HG03103 (cell line): ENCODE results near the gene LRRC74B.
"Not testable (repeated sequence)": the region's sequence is repeated elsewhere in the genome, so short reads cannot be mapped to it uniquely, and the experiment has no call there.

Source experiments
- ATAC-seq: cut with Tn5 transposase; IDR thresholded peaks from one replicate; pipeline ENCODE4 v1.9.1; 2021; ENCODE audit warnings: low read depth; ENCODE audit not compliant: unreplicated experiment

Gene LRRC74B

GRCh38 chr22:21051831-21052400 lies 6.2 kb downstream of the LRRC74B start:
- no peak for ATAC-seq

GRCh38 chr22:21052715-21053459 lies 7.1 kb downstream of the LRRC74B start:
- ATAC-seq: no peak

GRCh38 chr22:21054046-21054713 lies 8.4 kb downstream of the LRRC74B start:
- no peak for ATAC-seq

GRCh38 chr22:21054714-21055563 lies 9.2 kb downstream of the LRRC74B start:
- no peak for ATAC-seq

- ATAC-seq: no peak
Observed at GRCh38 chr22:21055564-21055834, 9.8 kb downstream of the LRRC74B start.

- ATAC-seq: no peak
Observed at GRCh38 chr22:21055880-21056319, 10.2 kb downstream of the LRRC74B start.

- ATAC-seq: not testable (repeated sequence)
Observed at GRCh38 chr22:21060363-21060762, 14.6 kb downstream of the LRRC74B start.

- ATAC-seq: not testable (repeated sequence)
Observed at GRCh38 chr22:21061660-21062321, 16.0 kb downstream of the LRRC74B start.

- ATAC-seq: not testable (repeated sequence)
Observed at GRCh38 chr22:21064425-21064824, 18.7 kb downstream of the LRRC74B start.

GRCh38 chr22:21064917-21065864 lies 19.4 kb downstream of the LRRC74B start:
- no peak for ATAC-seq

- no peak for ATAC-seq
Observed at GRCh38 chr22:21067075-21067900, 21.5 kb downstream of the LRRC74B start.

- ATAC-seq: no peak
Observed at GRCh38 chr22:21067901-21068680, 22.3 kb downstream of the LRRC74B start.

GRCh38 chr22:21068681-21069276 lies 23.0 kb downstream of the LRRC74B start:
- ATAC-seq: no peak

GRCh38 chr22:21069375-21069774 lies 23.6 kb downstream of the LRRC74B start:
- ATAC-seq: no peak

GRCh38 chr22:21070690-21071615 lies 25.2 kb downstream of the LRRC74B start:
- no peak for ATAC-seq

- ATAC-seq: not testable (repeated sequence)
Observed at GRCh38 chr22:21071796-21072195, 26.1 kb downstream of the LRRC74B start.
